Activated CD4-positive, alpha-beta T cell treated with anti-CD3 and anti-CD28 coated beads, Interleukin-2, amount 10 ng/mL, durations not matched to agents 7 days and 5 days (primary cell): ENCODE data around the gene LPIN1. TPM values are rescaled to one million over a fixed set of nuclear protein-coding genes. Genes with fewer than 3 reads are reported as not detected.

Source experiments
- CTCF ChIA-PET: fragments of 350-600 bp; sonication (Branson Sonifier 250); formaldehyde crosslinking; loops from one replicate; lab custom pipeline; 2021; ENCODE audit warnings: antibody characterized with exemption; lab: Charles Lee
- POLR2A ChIA-PET: fragments of 350-600 bp; sonication (Branson Sonifier 250); formaldehyde crosslinking; loops from one replicate; lab custom pipeline; 2021; ENCODE audit warnings: antibody characterized with exemption; lab: Charles Lee
- DNase-seq: peaks from one replicate; pipeline ENCODE4 v3.0.0-alpha.2; 2020
- H3K27ac Mint-ChIP-seq: one replicate; pipeline ENCODE4 v1.8.0; 2021; ENCODE audit warnings: mild to moderate bottlenecking, moderate library complexity, mixed read lengths
- H3K27me3 Mint-ChIP-seq: one replicate; pipeline ENCODE4 v1.8.0; 2021; ENCODE audit warnings: mixed read lengths
- H3K36me3 Mint-ChIP-seq: one replicate; pipeline ENCODE4 v1.8.0; 2021; ENCODE audit warnings: low read depth, mixed read lengths
- H3K4me1 Mint-ChIP-seq: one replicate; pipeline ENCODE4 v1.8.0; 2021; ENCODE audit warnings: mixed read lengths
- H3K4me3 Mint-ChIP-seq: one replicate; pipeline ENCODE4 v1.8.0; 2021; ENCODE audit warnings: mild to moderate bottlenecking, moderate library complexity, mixed read lengths
- H3K9me3 Mint-ChIP-seq: one replicate; pipeline ENCODE4 v1.8.0; 2021; ENCODE audit warnings: mixed read lengths
- total RNA-seq, 2 experiments: library from RNA; stranded (reverse); gene quantifications; one replicate each; pipeline ENCODE4 v1.2.3, GENCODE V29; 2021

The LPIN1 gene
- total RNA-seq, 2 experiments from 2014 or later, result 58.9 to 62.2 TPM

- ChIA-PET POLR2A (no interaction called here), CTCF (interaction anchor here (0.9 to 2.6 kb wide), 3 partner anchors 21 to 932 kb away, joined by 3 to 6 read pairs (median 4); partner anchors contain the start of gene TRIB2)
- no peaks in the 10 kb centered on the region for H3K9me3 Mint-ChIP-seq
- H3K27ac Mint-ChIP-seq, result no peak overlapping the region
- H3K4me1 Mint-ChIP-seq, result no peaks in the 10 kb centered on the region
- no peaks in the 10 kb centered on the region for H3K27me3 Mint-ChIP-seq
- H3K36me3 Mint-ChIP-seq, result peaks cover 71% of the 10 kb centered on the region
- H3K4me3 Mint-ChIP-seq, result no peak overlapping the region
- DNase-seq, result no peak
Measured at GRCh38 chr2:11785611-11785940, 39.1 kb downstream of the LPIN1 start.

- POLR2A ChIA-PET, result no interaction called here
- H3K36me3 Mint-ChIP-seq, result peaks cover 71% of the 10 kb centered on the region
Measured at GRCh38 chr2:11786191-11786590, 39.8 kb downstream of the LPIN1 start.

GRCh38 chr2:11786592-11786991, 40.2 kb downstream of the LPIN1 start:
- no peaks in the 10 kb centered on the region for H3K27me3 Mint-ChIP-seq
- no peak for DNase-seq
- ChIA-PET CTCF (interaction anchor here (0.6 to 0.9 kb wide), 3 partner anchors 175 to 1137 kb away, joined by 3 to 4 read pairs (median 3); partner anchors contain the start of gene TRIB2), POLR2A (no interaction called here)
- H3K4me1 Mint-ChIP-seq, result no peaks in the 10 kb centered on the region
- no peak overlapping the region for H3K27ac Mint-ChIP-seq
- H3K4me3 Mint-ChIP-seq, result no peak overlapping the region
- peaks cover 68% of the 10 kb centered on the region for H3K36me3 Mint-ChIP-seq
- H3K9me3 Mint-ChIP-seq, result no peaks in the 10 kb centered on the region

More at GRCh38 chr2:11786191-11786590, 39.8 kb downstream of the LPIN1 start:
- DNase-seq, result no peak
- no peaks in the 10 kb centered on the region for H3K4me1 Mint-ChIP-seq
- CTCF ChIA-PET, result interaction anchor here (0.9 to 2.6 kb wide), 2 partner anchors 93 to 931 kb away, joined by 4 to 6 read pairs; partner anchors contain the start of gene TRIB2
- no peaks in the 10 kb centered on the region for H3K27me3 Mint-ChIP-seq
- no peaks in the 10 kb centered on the region for H3K9me3 Mint-ChIP-seq
- H3K4me3 Mint-ChIP-seq, result no peak overlapping the region
- no peak overlapping the region for H3K27ac Mint-ChIP-seq

GRCh38 chr2:11787991-11788390, 41.6 kb downstream of the LPIN1 start:
- peaks cover 69% of the 10 kb centered on the region for H3K36me3 Mint-ChIP-seq
- H3K4me1 Mint-ChIP-seq, result no peaks in the 10 kb centered on the region
- H3K27me3 Mint-ChIP-seq, result no peaks in the 10 kb centered on the region
- DNase-seq, result no peak
- no peak overlapping the region for H3K27ac Mint-ChIP-seq
- ChIA-PET POLR2A (no interaction called here), CTCF (no interaction called here)
- no peak overlapping the region for H3K4me3 Mint-ChIP-seq
- H3K9me3 Mint-ChIP-seq, result no peaks in the 10 kb centered on the region

GRCh38 chr2:11788461-11789124, 42.2 kb downstream of the LPIN1 start:
- ChIA-PET CTCF (no interaction called here), POLR2A (no interaction called here)
- Mint-ChIP-seq H3K4me3 (no peak overlapping the region), H3K27ac (no peak overlapping the region), H3K36me3 (peaks cover 72% of the 10 kb centered on the region), H3K9me3 (no peaks in the 10 kb centered on the region), H3K27me3 (no peaks in the 10 kb centered on the region), H3K4me1 (no peaks in the 10 kb centered on the region)
- no peak for DNase-seq

GRCh38 chr2:11789243-11789642, 42.8 kb downstream of the LPIN1 start:
- H3K27me3 Mint-ChIP-seq, result no peaks in the 10 kb centered on the region
- H3K27ac Mint-ChIP-seq, result no peak overlapping the region
- ChIA-PET CTCF (no interaction called here), POLR2A (no interaction called here)
- no peaks in the 10 kb centered on the region for H3K4me1 Mint-ChIP-seq
- no peak overlapping the region for H3K4me3 Mint-ChIP-seq
- H3K9me3 Mint-ChIP-seq, result no peaks in the 10 kb centered on the region
- H3K36me3 Mint-ChIP-seq, result peaks cover 70% of the 10 kb centered on the region
- no peak for DNase-seq

- POLR2A ChIA-PET, result no interaction called here
- no peak overlapping the region for H3K4me3 Mint-ChIP-seq
- no peak for DNase-seq
- CTCF ChIA-PET, result no interaction called here
- H3K9me3 Mint-ChIP-seq, result no peaks in the 10 kb centered on the region
- H3K27ac Mint-ChIP-seq, result no peak overlapping the region
- no peaks in the 10 kb centered on the region for H3K27me3 Mint-ChIP-seq
- H3K36me3 Mint-ChIP-seq, result peaks cover 66% of the 10 kb centered on the region
- H3K4me1 Mint-ChIP-seq, result no peaks in the 10 kb centered on the region
Measured at GRCh38 chr2:11790228-11790627, 43.8 kb downstream of the LPIN1 start.

GRCh38 chr2:11795590-11795989, 49.2 kb downstream of the LPIN1 start:
- no peak overlapping the region for H3K27ac Mint-ChIP-seq
- ChIA-PET POLR2A (no interaction called here), CTCF (no interaction called here)
- H3K4me3 Mint-ChIP-seq, result no peak overlapping the region
- no peaks in the 10 kb centered on the region for H3K27me3 Mint-ChIP-seq
- DNase-seq, result no peak
- H3K9me3 Mint-ChIP-seq, result no peaks in the 10 kb centered on the region
- peaks cover 72% of the 10 kb centered on the region for H3K36me3 Mint-ChIP-seq
- peaks cover 7% of the 10 kb centered on the region for H3K4me1 Mint-ChIP-seq

- Mint-ChIP-seq H3K27me3 (no peaks in the 10 kb centered on the region), H3K36me3 (peaks cover 74% of the 10 kb centered on the region), H3K4me1 (peaks cover 9% of the 10 kb centered on the region), H3K9me3 (no peaks in the 10 kb centered on the region), H3K4me3 (no peak overlapping the region), H3K27ac (peak overlapping the region; percentile 34)
- DNase-seq, result no peak
- ChIA-PET POLR2A (no interaction called here), CTCF (no interaction called here)
Measured at GRCh38 chr2:11796190-11797171, 50.0 kb downstream of the LPIN1 start.

- H3K4me1 Mint-ChIP-seq, result peaks cover 9% of the 10 kb centered on the region
- no peaks in the 10 kb centered on the region for H3K9me3 Mint-ChIP-seq
- no peak overlapping the region for H3K27ac Mint-ChIP-seq
- H3K27me3 Mint-ChIP-seq, result no peaks in the 10 kb centered on the region
- DNase-seq, result no peak
- CTCF ChIA-PET, result no interaction called here
- H3K36me3 Mint-ChIP-seq, result peaks cover 67% of the 10 kb centered on the region
- no peak overlapping the region for H3K4me3 Mint-ChIP-seq
- POLR2A ChIA-PET, result no interaction called here
Measured at GRCh38 chr2:11797846-11798245, 51.4 kb downstream of the LPIN1 start.

GRCh38 chr2:11798701-11799435, 52.4 kb downstream of the LPIN1 start:
- peaks cover 64% of the 10 kb centered on the region for H3K36me3 Mint-ChIP-seq
- H3K27me3 Mint-ChIP-seq, result no peaks in the 10 kb centered on the region
- DNase-seq, result no peak
- CTCF ChIA-PET, result no interaction called here
- no peaks in the 10 kb centered on the region for H3K9me3 Mint-ChIP-seq
- H3K4me3 Mint-ChIP-seq, result no peak overlapping the region
- H3K4me1 Mint-ChIP-seq, result peaks cover 9% of the 10 kb centered on the region
- POLR2A ChIA-PET, result no interaction called here
- H3K27ac Mint-ChIP-seq, result no peak overlapping the region

- Mint-ChIP-seq H3K27me3 (no peaks in the 10 kb centered on the region), H3K4me3 (no peak overlapping the region), H3K9me3 (no peaks in the 10 kb centered on the region), H3K4me1 (peaks cover 9% of the 10 kb centered on the region), H3K36me3 (peaks cover 66% of the 10 kb centered on the region), H3K27ac (no peak overlapping the region)
- no peak for DNase-seq
- POLR2A ChIA-PET, result interaction anchor here (0.7 kb wide), 1 partner anchor 991 kb away, joined by 3 read pairs; no protein-coding TSS in a partner anchor
- CTCF ChIA-PET, result interaction anchor here (1.3 kb wide), 1 partner anchor 20 kb away, joined by 3 read pairs; no protein-coding TSS in a partner anchor
Measured at GRCh38 chr2:11799826-11800225, 53.4 kb downstream of the LPIN1 start.
